A673 (cell line): ENCODE results near the gene CEP83.

Experiments used
- CTCF ChIP-seq: fragments of 300-800, 200-600 bp; sonication (generic); conservative IDR thresholded peaks from 2 replicates; pipeline ENCODE4 v1.5.1; 2017; ENCODE audit warnings: low read depth, mild to moderate bottlenecking, antibody characterized with exemption, low read length, moderate library complexity, mixed read lengths
- EZH2 ChIP-seq: fragments of 200-600 bp; sonication (generic); IDR thresholded peaks from 2 replicates; pipeline ENCODE4 v1.6.1; 2017; ENCODE audit warnings: borderline replicate concordance, low read depth, mild to moderate bottlenecking, mixed read lengths, antibody characterized with exemption, low read length; ENCODE audit not compliant: poor library complexity, severe bottlenecking

GRCh38 chr12:94271351-94271750, 188.3 kb downstream of the CEP83 start:
- TF ChIP-seq CTCF, result no peak
- TF ChIP-seq EZH2, result no peak
